ENCODE measurements around the gene MAN2B2.

DNA sequence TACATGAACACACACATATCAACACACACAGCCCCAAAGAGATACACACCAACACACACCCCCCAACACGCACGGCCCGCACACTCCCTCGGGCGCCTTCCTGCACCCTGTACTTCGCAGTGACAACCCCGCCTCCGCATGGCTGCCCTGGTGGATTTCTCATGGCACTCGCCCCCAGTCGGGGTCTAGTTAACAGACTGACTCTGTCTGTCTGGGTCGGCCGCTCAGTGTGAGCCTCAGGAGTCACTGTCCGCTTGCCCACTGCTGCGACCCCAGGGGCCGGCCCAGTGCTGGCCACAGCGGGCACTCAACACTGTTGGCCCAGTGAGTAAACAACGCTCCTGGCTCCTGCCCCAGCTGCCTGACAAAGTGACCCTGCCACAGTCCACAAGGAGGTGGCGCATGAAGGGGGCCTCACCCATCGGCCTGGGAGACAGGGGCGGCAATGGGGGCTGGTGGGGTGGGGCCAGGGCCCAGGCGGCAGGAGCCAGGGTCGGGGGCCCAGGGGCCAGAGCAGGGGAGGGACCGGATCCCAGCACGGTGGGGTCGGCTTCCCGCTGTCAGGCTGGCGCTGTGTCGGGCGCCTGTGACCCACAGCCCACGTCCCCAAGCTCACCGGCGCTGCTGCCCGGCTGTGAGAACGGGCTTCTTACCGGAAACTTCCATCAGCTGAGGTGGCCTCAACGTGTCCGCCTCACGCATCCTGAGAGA is 40.2 kb upstream of the MAN2B2 start:
- TF ChIP-seq, protein P1, sequence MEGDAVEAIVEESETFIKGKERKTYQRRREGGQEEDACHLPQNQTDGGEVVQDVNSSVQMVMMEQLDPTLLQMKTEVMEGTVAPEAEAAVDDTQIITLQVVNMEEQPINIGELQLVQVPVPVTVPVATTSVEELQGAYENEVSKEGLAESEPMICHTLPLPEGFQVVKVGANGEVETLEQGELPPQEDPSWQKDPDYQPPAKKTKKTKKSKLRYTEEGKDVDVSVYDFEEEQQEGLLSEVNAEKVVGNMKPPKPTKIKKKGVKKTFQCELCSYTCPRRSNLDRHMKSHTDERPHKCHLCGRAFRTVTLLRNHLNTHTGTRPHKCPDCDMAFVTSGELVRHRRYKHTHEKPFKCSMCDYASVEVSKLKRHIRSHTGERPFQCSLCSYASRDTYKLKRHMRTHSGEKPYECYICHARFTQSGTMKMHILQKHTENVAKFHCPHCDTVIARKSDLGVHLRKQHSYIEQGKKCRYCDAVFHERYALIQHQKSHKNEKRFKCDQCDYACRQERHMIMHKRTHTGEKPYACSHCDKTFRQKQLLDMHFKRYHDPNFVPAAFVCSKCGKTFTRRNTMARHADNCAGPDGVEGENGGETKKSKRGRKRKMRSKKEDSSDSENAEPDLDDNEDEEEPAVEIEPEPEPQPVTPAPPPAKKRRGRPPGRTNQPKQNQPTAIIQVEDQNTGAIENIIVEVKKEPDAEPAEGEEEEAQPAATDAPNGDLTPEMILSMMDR (conservative IDR thresholded peaks at IDR 0.05; ENCODE audit: low read depth, low read length) = no peak
- TF ChIP-seq POLR2A (IDR thresholded peaks at IDR 0.05; ENCODE audit: low read depth, low read length) (no peak), CEBPB (IDR thresholded peaks at IDR 0.05; ENCODE audit: low read depth, low read length) (no peak), MAFK (IDR thresholded peaks at IDR 0.05; ENCODE audit: low read depth, low read length) (no peak), RAD21 (IDR thresholded peaks at IDR 0.05; ENCODE audit: low read length) (no peak), BHLHE40 (IDR thresholded peaks at IDR 0.05; ENCODE audit: low read depth, low read length) (no peak), MAZ (IDR thresholded peaks at IDR 0.05; ENCODE audit: borderline replicate concordance, low read depth, low read length) (no peak), FOS (IDR thresholded peaks at IDR 0.05; ENCODE audit: low read depth, low read length) (no peak), MXI1 (IDR thresholded peaks at IDR 0.05; ENCODE audit: borderline replicate concordance, low read depth, low read length) (no peak), CHD1 (IDR thresholded peaks at IDR 0.05; ENCODE audit: low read depth, low read length) (no peak), SMC3 (IDR thresholded peaks at IDR 0.05; ENCODE audit: low read depth, low read length) (no peak)

Data from IMR-90 (cell line).